GM18517 (cell line): ENCODE data around the gene CXCL16.
"Not testable (repeated sequence)": the region's sequence is repeated elsewhere in the genome, so short reads cannot be mapped to it uniquely, and the experiment has no call there.

Source experiments
- ATAC-seq: cut with Tn5 transposase; IDR thresholded peaks from one replicate; pipeline ENCODE4 v1.9.1; 2021; ENCODE audit warnings: mild to moderate bottlenecking, moderate library complexity; ENCODE audit not compliant: unreplicated experiment

Gene CXCL16

GRCh38 chr17:4701116-4701515 is 38.6 kb downstream of the CXCL16 start:
- ATAC-seq: no peak

- not testable (repeated sequence) for ATAC-seq
Measured at GRCh38 chr17:4699401-4700056, 40.2 kb downstream of the CXCL16 start.

GRCh38 chr17:4696437-4696805 is 43.3 kb downstream of the CXCL16 start:
- ATAC-seq: no peak

- ATAC-seq: no peak
Measured at GRCh38 chr17:4693416-4693815, 46.3 kb downstream of the CXCL16 start.

GRCh38 chr17:4691686-4692085 is 48.0 kb downstream of the CXCL16 start:
- no peak for ATAC-seq

GRCh38 chr17:4690745-4691144 is 49.0 kb downstream of the CXCL16 start:
- no peak for ATAC-seq

- ATAC-seq: not testable (repeated sequence)
Measured at GRCh38 chr17:4689872-4690271, 49.9 kb downstream of the CXCL16 start.

GRCh38 chr17:4683739-4684138 is 56.0 kb downstream of the CXCL16 start:
- not testable (repeated sequence) for ATAC-seq
